Karpas-422 (cell line): ENCODE measurements around the gene PSMB2. TPM values are rescaled to one million over a fixed set of nuclear protein-coding genes. Genes with fewer than 3 reads are reported as not detected.

Experiments
- DNase-seq: peaks from one replicate; pipeline ENCODE4 v3.0.0-alpha.2; 2015
- H2AFZ ChIP-seq: fragments of 200-600 bp; sonication (generic); 2 replicates; pipeline ENCODE4 v1.6.1; 2014; ENCODE audit warnings: antibody characterized with exemption, low read length, mixed read lengths
- H3K27ac ChIP-seq: fragments of 200-600 bp; sonication (generic); 2 replicates; pipeline ENCODE4 v1.5.1; 2014; ENCODE audit warnings: mild to moderate bottlenecking, low read length, moderate library complexity
- H3K27me3 ChIP-seq: fragments of 200-600 bp; sonication (generic); 2 replicates; pipeline ENCODE4 v1.6.1; 2014; ENCODE audit warnings: low read length, mixed read lengths
- H3K36me3 ChIP-seq: fragments of 200-600 bp; sonication (generic); 2 replicates; pipeline ENCODE4 v1.6.1; 2014; ENCODE audit warnings: low read length, mixed read lengths; ENCODE audit not compliant: insufficient read depth
- H3K4me1 ChIP-seq: fragments of 200-600 bp; sonication (generic); 2 replicates; pipeline ENCODE4 v1.6.1; 2014; ENCODE audit warnings: mild to moderate bottlenecking, low read length, mixed read lengths
- H3K4me2 ChIP-seq: fragments of 200-600 bp; sonication (generic); 2 replicates; pipeline ENCODE4 v1.6.1; 2014; ENCODE audit warnings: low read length, low read depth, mild to moderate bottlenecking; ENCODE audit not compliant: poor library complexity, severe bottlenecking
- H3K4me3 ChIP-seq: fragments of 200-600 bp; sonication (generic); 2 replicates; pipeline ENCODE4 v1.5.1; 2014; ENCODE audit warnings: mild to moderate bottlenecking, antibody characterized with exemption, low read length, mixed read lengths
- H3K79me2 ChIP-seq: fragments of 200-600 bp; sonication (generic); 2 replicates; pipeline ENCODE4 v1.6.1; 2014; ENCODE audit warnings: mild to moderate bottlenecking, low read length, mixed read lengths
- H3K9ac ChIP-seq: fragments of 200-600 bp; sonication (generic); 2 replicates; pipeline ENCODE4 v1.6.0; 2014; ENCODE audit warnings: low read length
- H3K9me2 ChIP-seq: fragments of 200-600 bp; sonication (generic), shearing (Covaris generic); replicated peaks from 2 replicates; pipeline ENCODE4 v1.6.0; 2014; ENCODE audit warnings: mild to moderate bottlenecking, low read length, moderate library complexity; ENCODE audit not compliant: insufficient read depth
- H3K9me3 ChIP-seq: fragments of 300-700, 200-600 bp; sonication (generic); 2 replicates; pipeline ENCODE4 v1.6.1; 2014; ENCODE audit warnings: low read length, mixed read lengths
- H4K20me1 ChIP-seq: fragments of 200-600 bp; sonication (generic); 2 replicates; pipeline ENCODE4 v1.6.1; 2014; ENCODE audit warnings: mild to moderate bottlenecking, antibody characterized with exemption, low read length, low read depth; ENCODE audit not compliant: insufficient read depth
- total RNA-seq: library from RNA; depleted of rRNA; stranded (reverse); fragments of >200 nt; shearing (Covaris generic); gene quantifications from 2 replicates; pipeline ENCODE4 v1.2.3, GENCODE V29; 2014; ENCODE audit warnings: low replicate concordance

PSMB2 gene
- total RNA-seq, 1 experiment from 2014 or later = 59.7 TPM

DNA sequence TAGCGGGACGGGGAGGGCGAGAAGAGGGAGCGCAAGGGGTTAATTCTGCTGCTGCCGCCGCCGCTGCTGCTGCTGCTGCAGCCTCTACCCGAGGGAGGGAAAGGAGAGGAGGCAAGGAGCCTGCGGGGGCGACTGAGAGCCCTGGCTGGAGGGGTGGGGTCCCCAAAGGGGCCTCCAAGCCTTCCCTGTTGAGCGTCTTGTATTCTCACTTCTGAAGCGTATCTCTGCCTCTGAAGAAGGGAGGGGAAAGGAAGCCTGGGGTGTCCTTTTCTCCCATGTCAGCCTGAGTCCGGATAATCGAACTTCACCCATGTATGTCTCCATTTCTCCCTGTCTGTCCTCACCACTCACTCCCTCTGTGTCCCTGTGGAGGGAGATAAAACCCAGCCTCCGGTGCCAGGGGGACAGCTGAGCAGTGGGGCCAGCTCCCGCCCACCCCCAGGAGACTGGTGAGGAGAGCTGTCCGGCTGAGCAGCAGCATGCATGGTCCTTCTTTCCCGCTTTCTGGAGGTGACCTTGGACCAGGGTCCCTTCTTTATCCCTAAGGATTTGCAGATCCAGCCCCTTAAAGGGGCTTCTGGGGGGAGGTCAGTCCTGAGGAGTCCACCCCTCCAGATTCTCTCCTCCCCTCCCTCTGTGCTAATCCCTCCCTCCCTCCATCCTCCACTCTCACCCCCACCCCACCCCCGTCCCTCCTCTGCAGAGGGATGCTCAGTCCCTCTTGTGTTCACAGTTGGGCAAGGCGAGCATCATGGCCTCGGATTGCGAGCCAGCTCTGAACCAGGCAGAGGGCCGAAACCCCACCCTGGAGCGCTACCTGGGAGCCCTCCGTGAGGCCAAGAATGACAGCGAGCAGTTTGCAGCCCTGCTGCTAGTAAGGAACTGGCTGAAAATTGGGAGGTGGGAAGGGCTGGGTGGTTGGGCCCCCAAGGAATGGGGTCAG, 82.7 kb downstream of the PSMB2 start:
- no peaks in the 10 kb centered on the region for H3K9me3 ChIP-seq
- peak; percentile 70 for DNase-seq
- H3K36me3 ChIP-seq = peaks cover 7% of the 10 kb centered on the region; the same call in 1 of the 2 replicates
- peaks cover 51% of the 10 kb centered on the region for H3K79me2 ChIP-seq
- peak overlapping the region; percentile 94 for H3K9ac ChIP-seq
- H3K27me3 ChIP-seq = no peaks in the 10 kb centered on the region
- H4K20me1 ChIP-seq = peaks cover 4% of the 10 kb centered on the region; the same call in 1 of the 2 replicates
- 0 out of 2 replicates have a peak overlapping the region, but pooled peaks have one; percentile 14 for H2AFZ ChIP-seq
- H3K4me1 ChIP-seq = peaks cover 37% of the 10 kb centered on the region
- H3K4me3 ChIP-seq = peak overlapping the region; percentile 96
- H3K27ac ChIP-seq = peak overlapping the region; percentile 76
- no peaks in the 10 kb centered on the region for H3K9me2 ChIP-seq
- H3K4me2 ChIP-seq = peak overlapping the region; percentile 98

GRCh38 chr1:35557611-35558373, 83.5 kb downstream of the PSMB2 start, which contains the start of gene NCDN:
TSS of gene NCDN (plus strand) at chr1:35557799. CDS start at chr1:35558191, 392 bp downstream.
- Histone ChIP-seq H3K27ac (peak within 1 kb of the TSS; percentile 76), H3K79me2 (peaks cover 59% of the 10 kb centered on the region), H3K4me1 (peaks cover 37% of the 10 kb centered on the region), H3K4me2 (peak within 1 kb of the TSS; percentile 98), H3K9me3 (no peaks in the 10 kb centered on the region), H4K20me1 (peaks cover 4% of the 10 kb centered on the region; the same call in 1 of the 2 replicates), H3K9me2 (no peaks in the 10 kb centered on the region), H3K9ac (peak within 1 kb of the TSS; percentile 94), H3K4me3 (peak within 1 kb of the TSS; percentile 96), H3K27me3 (no peaks in the 10 kb centered on the region), H2AFZ (peak within 1 kb of the TSS; percentile 77; the same call in 1 of the 2 replicates), H3K36me3 (peaks cover 13% of the 10 kb centered on the region; the same call in 1 of the 2 replicates)
- DNase-seq = peak; percentile 99

DNA sequence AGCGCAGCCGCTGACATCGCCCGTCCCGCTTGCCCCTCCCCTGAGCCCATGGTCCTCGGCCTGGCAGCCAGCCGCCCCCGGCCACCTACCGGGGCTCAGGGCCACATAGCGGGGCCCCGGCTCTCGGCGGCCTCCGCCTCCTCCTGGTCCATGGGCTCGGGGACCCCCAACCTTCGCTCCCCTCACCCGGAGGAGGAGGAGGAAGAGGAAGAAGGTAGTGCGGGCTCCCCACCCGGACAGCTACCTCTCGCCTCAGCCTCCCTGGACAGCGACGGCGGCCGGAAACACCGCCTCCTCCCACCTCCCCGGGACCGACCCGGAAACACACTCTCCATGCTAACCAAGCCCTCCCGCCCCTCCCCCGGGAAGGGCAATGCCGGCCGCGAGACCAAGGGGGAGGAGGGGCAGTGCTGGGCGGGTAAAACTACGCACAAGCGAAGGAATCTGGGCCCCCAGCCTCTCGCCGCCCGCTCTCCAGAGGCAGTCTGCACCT, 84.2 kb downstream of the PSMB2 start, which contains the start of gene KIAA0319L:
TSS of gene KIAA0319L (minus strand) at position 286 of the 493 bp plus-strand sequence. CDS start 2,912 bp downstream, outside the sequence.
- H3K27ac ChIP-seq = peak within 1 kb of the TSS; percentile 76
- peak within 1 kb of the TSS; percentile 98 for H3K4me2 ChIP-seq
- H3K4me3 ChIP-seq = peak within 1 kb of the TSS; percentile 96
- peak; percentile 90 for DNase-seq
- H2AFZ ChIP-seq = peak within 1 kb of the TSS; percentile 77; the same call in 1 of the 2 replicates
- no peaks in the 10 kb centered on the region for H3K9me2 ChIP-seq
- peaks cover 61% of the 10 kb centered on the region for H3K79me2 ChIP-seq
- H3K4me1 ChIP-seq = peaks cover 37% of the 10 kb centered on the region
- peaks cover 13% of the 10 kb centered on the region; the same call in 1 of the 2 replicates for H3K36me3 ChIP-seq
- no peaks in the 10 kb centered on the region for H3K9me3 ChIP-seq
- H3K9ac ChIP-seq = peak within 1 kb of the TSS; percentile 94
- peaks cover 4% of the 10 kb centered on the region; the same call in 1 of the 2 replicates for H4K20me1 ChIP-seq
- H3K27me3 ChIP-seq = no peaks in the 10 kb centered on the region

GRCh38 chr1:35556484-35557117, 84.7 kb downstream of the PSMB2 start:
- H2AFZ ChIP-seq = no peak overlapping the region
- peaks cover 37% of the 10 kb centered on the region for H3K4me1 ChIP-seq
- peaks cover 65% of the 10 kb centered on the region for H3K79me2 ChIP-seq
- H3K27me3 ChIP-seq = no peaks in the 10 kb centered on the region
- peaks cover 4% of the 10 kb centered on the region; the same call in 1 of the 2 replicates for H4K20me1 ChIP-seq
- H3K4me2 ChIP-seq = peak overlapping the region; percentile 98
- H3K36me3 ChIP-seq = peaks cover 15% of the 10 kb centered on the region; the same call in 1 of the 2 replicates
- H3K9me3 ChIP-seq = no peaks in the 10 kb centered on the region
- peak overlapping the region; percentile 96 for H3K4me3 ChIP-seq
- H3K9me2 ChIP-seq = no peaks in the 10 kb centered on the region
- H3K9ac ChIP-seq = peak overlapping the region; percentile 94
- DNase-seq = peak; percentile 73
- peak overlapping the region; percentile 63 for H3K27ac ChIP-seq

DNA sequence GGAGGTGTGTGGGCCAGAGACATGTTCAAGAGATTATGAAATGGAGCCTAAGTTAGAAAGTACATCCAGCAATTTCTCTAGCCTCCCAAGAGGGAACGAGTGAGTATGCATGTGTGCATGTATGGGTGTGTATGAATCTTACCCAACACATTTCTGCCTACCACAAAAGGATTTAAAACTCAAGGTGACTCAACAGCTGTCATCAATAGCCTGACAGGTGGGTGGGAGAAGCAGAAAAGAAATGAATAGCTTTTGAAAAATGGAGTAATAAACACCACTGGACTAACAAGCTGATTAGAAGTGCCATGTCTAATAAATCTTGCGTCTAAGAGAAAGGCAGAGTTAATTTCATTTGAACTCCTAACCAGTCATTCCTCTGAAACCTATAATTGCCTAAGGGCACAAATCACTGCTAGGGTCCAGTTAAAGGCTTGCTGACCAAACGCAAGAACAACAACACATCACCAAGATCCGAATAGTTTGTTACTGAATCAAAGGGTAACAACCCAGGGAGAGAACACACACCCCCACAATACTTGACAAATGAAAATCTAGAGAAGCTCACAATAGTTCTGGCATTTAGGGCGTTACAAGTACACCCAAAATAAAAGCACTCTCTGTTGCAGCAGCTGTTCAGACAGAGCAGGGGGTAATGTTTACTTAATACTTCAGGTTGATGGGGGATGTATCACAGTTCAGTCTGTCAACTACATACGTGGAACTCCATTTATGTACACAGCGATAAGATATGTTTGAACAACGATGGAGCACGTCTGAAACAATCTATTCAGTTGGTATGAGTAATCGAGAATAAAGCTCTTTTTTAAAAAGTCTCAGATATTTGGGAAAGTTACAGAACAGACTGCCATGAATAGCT, 85.5 kb downstream of the PSMB2 start:
- DNase-seq = no peak
- Histone ChIP-seq H4K20me1 (peaks cover 4% of the 10 kb centered on the region; the same call in 1 of the 2 replicates), H3K4me1 (peaks cover 37% of the 10 kb centered on the region), H3K4me2 (peak overlapping the region; percentile 98), H3K27ac (peak overlapping the region; percentile 63; the same call in 1 of the 2 replicates), H2AFZ (no peak overlapping the region), H3K9ac (peak overlapping the region; percentile 94), H3K4me3 (peak overlapping the region; percentile 96), H3K36me3 (peaks cover 18% of the 10 kb centered on the region; the same call in 1 of the 2 replicates), H3K9me2 (no peaks in the 10 kb centered on the region), H3K27me3 (no peaks in the 10 kb centered on the region), H3K79me2 (peaks cover 70% of the 10 kb centered on the region), H3K9me3 (no peaks in the 10 kb centered on the region)

GRCh38 chr1:35555212-35555584, 86.1 kb downstream of the PSMB2 start:
- Histone ChIP-seq H3K27me3 (no peaks in the 10 kb centered on the region), H3K27ac (no peak overlapping the region), H3K9me2 (no peaks in the 10 kb centered on the region), H3K9ac (0 out of 2 replicates have a peak overlapping the region, but pooled peaks have one; percentile 7), H3K36me3 (peaks cover 22% of the 10 kb centered on the region; the same call in 1 of the 2 replicates), H3K4me1 (peaks cover 37% of the 10 kb centered on the region), H3K4me2 (peak overlapping the region; percentile 98), H4K20me1 (peaks cover 4% of the 10 kb centered on the region; the same call in 1 of the 2 replicates), H3K79me2 (peaks cover 76% of the 10 kb centered on the region), H3K4me3 (no peak overlapping the region), H3K9me3 (no peaks in the 10 kb centered on the region), H2AFZ (no peak overlapping the region)
- no peak for DNase-seq
